Stimulated activated naive CD8-positive, alpha-beta T cell treated with anti-CD3 and anti-CD28 coated beads, Interleukin-15, amount 100 ng/mL, for 72 hours (primary cell): ENCODE measurements around the gene AUTS2.

Experiments
- ATAC-seq: fragments of 150-1000 bp; cut with Tn5 transposase; 2 replicates; pipeline ENCODE4 v1.10.0; 2021; ENCODE audit warnings: mild to moderate bottlenecking, moderate library complexity
- DNase-seq, 2 donors: peaks; one replicate each; pipeline ENCODE4 v3.0.0; 2021 to 2022
- H3K27ac Mint-ChIP-seq, 2 donors: one replicate each; pipeline ENCODE4 v1.8.0; 2022; ENCODE audit warnings: mild to moderate bottlenecking in 2 of 2, mixed read lengths in 2 of 2, moderate library complexity in 2 of 2
- H3K27me3 Mint-ChIP-seq: one replicate; pipeline ENCODE4 v1.8.0; 2022; ENCODE audit warnings: mixed read lengths
- H3K4me1 Mint-ChIP-seq: one replicate; pipeline ENCODE4 v1.8.0; 2022; ENCODE audit warnings: mild to moderate bottlenecking, mixed read lengths
- H3K4me3 Mint-ChIP-seq, 2 donors: one replicate each; pipeline ENCODE4 v1.8.0; 2022; ENCODE audit warnings: mild to moderate bottlenecking in 2 of 2, mixed read lengths in 2 of 2, moderate library complexity in 1 of 2
- H3K9me3 Mint-ChIP-seq, 2 donors: one replicate each; pipeline ENCODE4 v1.8.0; 2022; ENCODE audit warnings: mixed read lengths in 2 of 2

AUTS2 gene

DNA sequence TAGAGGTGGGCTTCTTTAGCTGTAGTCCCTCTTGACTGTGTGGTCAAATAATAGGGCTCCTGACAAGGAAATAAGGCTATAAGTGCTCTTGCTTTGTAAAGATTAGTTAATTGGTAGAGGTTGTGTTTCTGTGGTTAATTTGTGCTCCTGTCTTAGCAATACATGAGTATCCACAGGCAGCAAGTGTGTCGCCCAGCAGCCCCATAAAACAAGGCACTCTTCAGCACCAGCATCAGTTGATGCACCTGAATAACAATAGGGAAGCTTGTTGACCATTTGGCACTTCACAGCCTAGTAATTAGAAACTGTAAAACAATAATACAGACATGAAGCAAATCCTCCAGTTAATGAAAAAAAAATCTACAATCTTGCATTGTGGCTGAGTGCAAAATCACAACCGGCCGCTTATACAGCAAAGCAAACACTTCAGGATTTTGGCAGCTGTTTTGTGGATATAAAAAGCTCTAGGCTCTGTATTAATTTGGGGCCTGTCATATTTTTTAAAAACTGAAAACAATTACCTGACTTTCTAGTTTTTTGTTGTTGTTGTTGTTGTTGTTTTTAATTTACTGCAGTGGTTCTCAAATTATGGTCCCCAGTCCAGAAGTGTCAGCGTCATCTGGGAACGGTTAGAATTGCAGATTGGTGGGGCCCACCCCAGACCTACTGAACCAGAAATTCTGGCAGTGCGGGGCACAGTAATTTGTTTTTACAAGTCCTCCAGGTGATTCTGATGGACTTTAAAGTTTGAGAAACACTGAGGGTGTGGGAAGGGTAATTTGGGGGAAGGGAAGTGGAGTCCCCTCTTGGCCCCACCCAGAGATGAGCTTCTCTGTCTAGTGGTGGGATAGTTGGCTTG, 56.8 kb downstream of the AUTS2 start:
- ATAC-seq (no peak), DNase-seq (no peak)
- Mint-ChIP-seq H3K4me3 (no peak overlapping the region), H3K4me1 (no peaks in the 10 kb centered on the region), H3K9me3 (no peaks in the 10 kb centered on the region), H3K27ac (no peak overlapping the region), H3K27me3 (peaks cover 11% of the 10 kb centered on the region)

DNA sequence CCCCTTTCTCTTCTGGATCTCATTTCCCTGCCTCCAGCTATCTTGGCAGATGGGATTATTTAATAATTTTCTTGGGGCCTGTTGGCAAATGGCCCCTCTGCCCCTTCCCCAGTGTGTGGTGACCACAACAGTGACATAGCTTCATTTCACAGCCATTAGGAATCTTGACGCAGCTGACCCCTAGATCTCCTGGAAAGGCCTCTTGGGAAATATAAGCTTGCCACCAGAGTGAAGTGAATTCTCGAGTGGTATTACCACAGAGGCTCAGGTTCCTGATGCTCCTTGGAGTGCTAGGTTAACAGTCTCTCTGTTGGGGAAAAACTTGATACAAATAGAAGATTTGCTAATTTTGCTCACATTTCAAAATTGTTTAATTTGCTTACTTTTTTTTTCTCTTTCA, 57.8 kb downstream of the AUTS2 start:
- Mint-ChIP-seq H3K9me3 (no peaks in the 10 kb centered on the region), H3K4me1 (no peaks in the 10 kb centered on the region), H3K27me3 (peaks cover 11% of the 10 kb centered on the region), H3K4me3 (no peak overlapping the region), H3K27ac (no peak overlapping the region)
- ATAC-seq (no peak), DNase-seq (no peak)

DNA sequence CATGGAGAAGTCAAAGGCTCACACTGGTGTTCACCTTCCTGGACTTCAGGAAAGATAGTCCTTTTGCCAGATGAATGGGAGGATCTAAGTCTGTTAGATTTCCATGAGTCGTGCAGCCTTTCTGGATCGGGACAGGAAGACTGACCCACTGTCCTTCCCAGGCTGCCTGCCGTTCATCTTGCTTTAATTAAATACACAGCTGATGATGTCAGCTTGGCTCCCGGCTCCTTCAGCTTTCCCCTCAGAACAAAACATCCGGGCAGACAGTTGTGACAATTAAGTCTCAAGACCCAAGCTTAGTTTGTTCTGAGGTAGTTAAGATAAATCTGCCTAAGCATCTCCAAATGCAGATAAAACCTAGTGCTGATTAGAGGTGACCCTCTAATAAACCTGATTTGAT, 58.6 kb downstream of the AUTS2 start:
- Mint-ChIP-seq H3K9me3 (no peaks in the 10 kb centered on the region), H3K4me3 (no peak overlapping the region), H3K27me3 (peaks cover 11% of the 10 kb centered on the region), H3K4me1 (no peaks in the 10 kb centered on the region), H3K27ac (no peak overlapping the region)
- ATAC-seq: no peak
- DNase-seq: no peak

- H3K4me1 Mint-ChIP-seq: no peaks in the 10 kb centered on the region
- H3K4me3 Mint-ChIP-seq: no peak overlapping the region
- DNase-seq: no peak
- H3K27me3 Mint-ChIP-seq: peaks cover 11% of the 10 kb centered on the region
- ATAC-seq: no peak
- H3K27ac Mint-ChIP-seq: no peak overlapping the region
- no peaks in the 10 kb centered on the region for H3K9me3 Mint-ChIP-seq
Measured at GRCh38 chr7:69657331-69657730, 59.1 kb downstream of the AUTS2 start.

- no peak for ATAC-seq
- Mint-ChIP-seq H3K9me3 (no peaks in the 10 kb centered on the region), H3K27me3 (peaks cover 11% of the 10 kb centered on the region), H3K4me1 (no peaks in the 10 kb centered on the region), H3K4me3 (no peak overlapping the region), H3K27ac (no peak overlapping the region)
- DNase-seq: no peak
Measured at GRCh38 chr7:69657985-69658384, 59.7 kb downstream of the AUTS2 start.

- no peak overlapping the region for H3K27ac Mint-ChIP-seq
- no peaks in the 10 kb centered on the region for H3K4me1 Mint-ChIP-seq
- H3K27me3 Mint-ChIP-seq: no peaks in the 10 kb centered on the region
- H3K9me3 Mint-ChIP-seq: no peaks in the 10 kb centered on the region
- DNase-seq (no peak), ATAC-seq (no peak)
- H3K4me3 Mint-ChIP-seq: no peak overlapping the region
Measured at GRCh38 chr7:69659983-69660382, 61.7 kb downstream of the AUTS2 start.

DNA sequence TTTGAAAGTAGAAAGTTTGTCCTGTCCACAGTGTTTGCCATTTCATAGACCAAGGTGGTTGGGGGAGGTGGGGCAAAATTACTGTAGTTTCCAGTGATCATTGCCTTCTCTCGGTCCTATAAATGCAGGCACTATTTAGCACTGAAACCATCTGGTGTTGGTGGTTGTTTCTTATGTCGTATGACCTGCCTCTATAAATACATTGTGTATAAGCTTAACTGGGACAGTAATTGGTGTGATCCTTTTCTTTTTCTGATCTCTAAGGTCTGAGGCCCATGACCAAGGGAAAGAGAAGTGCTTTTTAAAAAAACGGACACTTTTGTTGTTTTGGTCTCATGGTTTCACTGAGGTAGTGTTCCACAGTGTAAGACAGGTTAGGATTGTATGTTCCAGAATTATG, 63.1 kb downstream of the AUTS2 start:
- H3K4me3 Mint-ChIP-seq: no peak overlapping the region
- no peak for DNase-seq
- no peak overlapping the region for H3K27ac Mint-ChIP-seq
- no peak for ATAC-seq
- H3K27me3 Mint-ChIP-seq: no peaks in the 10 kb centered on the region
- H3K9me3 Mint-ChIP-seq: no peaks in the 10 kb centered on the region
- no peaks in the 10 kb centered on the region for H3K4me1 Mint-ChIP-seq

DNA sequence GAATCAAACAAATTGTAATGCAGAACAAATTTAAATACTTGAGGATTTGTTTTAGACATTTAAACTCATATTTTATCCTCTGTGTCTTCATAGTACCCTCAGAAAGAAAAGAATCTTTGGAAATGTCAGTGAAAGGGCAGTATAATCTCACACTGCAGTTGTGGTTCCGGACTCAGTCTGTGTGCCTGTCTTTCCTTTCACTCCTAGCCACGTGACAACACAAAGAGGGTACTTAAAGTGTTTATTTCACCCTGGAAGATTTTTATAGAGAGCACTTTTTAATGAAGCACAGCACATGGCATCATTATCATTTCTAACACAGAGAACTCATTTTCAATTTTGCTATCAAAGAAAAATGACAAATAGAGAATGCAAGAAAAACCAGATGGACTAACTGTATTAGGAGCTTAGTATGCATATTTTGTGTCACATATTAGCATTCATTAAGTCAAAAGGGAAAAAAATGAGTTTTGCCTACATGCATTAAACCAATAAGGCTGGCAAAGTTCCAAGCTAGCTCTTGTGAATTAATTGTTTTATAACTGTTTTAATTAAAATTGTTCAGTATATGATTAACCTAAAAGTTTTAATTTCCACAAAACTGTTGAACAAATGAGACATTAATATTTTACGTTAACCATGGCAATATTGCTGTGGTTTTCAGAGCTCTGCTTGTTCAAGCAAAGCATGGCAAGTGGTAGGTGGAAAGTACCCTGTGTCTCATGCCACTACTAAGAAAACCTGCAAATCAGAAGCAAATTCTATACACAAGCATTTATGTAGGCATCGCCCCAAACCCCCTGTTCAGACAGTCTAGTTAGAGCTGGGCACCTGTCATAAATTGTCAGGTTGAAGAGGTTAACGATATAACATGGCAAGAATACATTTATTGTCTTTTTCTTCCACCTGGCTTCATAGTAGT, 65.9 kb downstream of the AUTS2 start:
- DNase-seq (no peak), ATAC-seq (no peak)
- no peak overlapping the region for H3K27ac Mint-ChIP-seq
- H3K9me3 Mint-ChIP-seq: peaks cover 0 to 5% of the 10 kb centered on the region in 2 donors
- no peaks in the 10 kb centered on the region for H3K27me3 Mint-ChIP-seq
- H3K4me1 Mint-ChIP-seq: no peaks in the 10 kb centered on the region
- H3K4me3 Mint-ChIP-seq: no peak overlapping the region

DNA sequence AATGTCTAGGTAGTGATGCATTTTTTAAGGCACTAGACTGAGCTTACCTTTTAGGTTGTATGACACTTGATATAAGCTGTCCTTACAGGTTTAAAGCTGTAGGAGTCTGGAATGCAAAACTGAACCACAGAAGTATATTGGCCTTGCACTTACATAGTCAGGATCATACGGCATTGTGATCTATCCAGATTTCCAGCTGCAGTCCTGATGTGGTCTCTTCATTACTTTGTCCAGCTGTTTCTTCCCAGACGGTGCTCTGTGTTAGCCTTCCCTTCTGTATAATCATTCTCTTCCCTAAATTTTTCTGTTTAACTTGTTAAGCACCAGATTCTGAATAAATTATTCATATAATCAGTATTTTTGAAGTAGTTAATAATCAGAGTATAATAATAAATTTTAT, 67.1 kb downstream of the AUTS2 start:
- peaks cover 0 to 5% of the 10 kb centered on the region in 2 donors for H3K9me3 Mint-ChIP-seq
- DNase-seq (no peak), ATAC-seq (no peak)
- H3K27ac Mint-ChIP-seq: no peak overlapping the region
- H3K27me3 Mint-ChIP-seq: no peaks in the 10 kb centered on the region
- H3K4me1 Mint-ChIP-seq: no peaks in the 10 kb centered on the region
- H3K4me3 Mint-ChIP-seq: no peak overlapping the region

DNA sequence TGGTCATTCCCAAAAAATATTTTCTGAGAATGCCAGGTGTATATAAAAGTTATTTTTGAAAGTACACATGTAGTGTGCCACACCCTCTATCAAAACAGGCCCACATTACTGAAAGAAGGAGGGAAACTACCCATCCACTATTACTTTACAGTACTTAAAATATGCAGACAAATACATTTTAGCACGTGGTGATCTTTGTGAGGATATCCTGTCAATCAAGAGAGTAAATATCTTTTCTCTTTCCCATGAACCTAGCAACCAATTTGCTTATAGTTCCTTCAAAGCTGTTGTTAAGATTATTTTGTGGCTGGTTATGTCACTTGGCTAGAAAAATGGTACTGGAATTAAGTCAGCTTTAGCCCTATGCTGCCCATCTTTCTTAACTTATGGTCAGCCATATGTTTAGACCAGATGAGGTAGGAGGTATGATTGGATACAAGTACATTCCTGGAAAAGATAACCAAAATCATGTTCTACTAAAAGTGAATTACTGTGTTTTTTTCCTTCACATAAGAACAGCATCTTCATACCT, 70.1 kb downstream of the AUTS2 start:
- ATAC-seq: no peak

DNA sequence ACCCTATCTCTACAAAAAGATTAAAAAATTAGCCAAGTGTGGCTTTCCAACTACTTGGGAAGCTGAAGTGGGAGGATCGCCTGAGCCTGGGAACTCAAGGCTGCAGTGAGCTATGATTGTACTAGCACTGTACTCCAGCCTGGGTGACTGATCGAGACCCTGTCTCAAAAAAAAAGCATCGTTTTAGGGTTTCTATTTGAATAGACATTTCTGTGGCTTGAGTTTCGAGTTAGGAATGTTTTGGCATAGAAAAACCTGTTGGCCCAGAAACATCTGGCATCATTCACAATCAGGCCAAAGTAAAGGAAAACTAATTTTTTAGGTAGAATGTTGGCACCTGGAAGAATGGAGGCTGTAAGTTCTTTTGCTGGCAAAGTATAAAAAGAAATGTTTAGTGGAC, 72.4 kb downstream of the AUTS2 start:
- no peak overlapping the region for H3K4me3 Mint-ChIP-seq
- no peak for DNase-seq
- peaks cover 0 to 5% of the 10 kb centered on the region in 2 donors for H3K9me3 Mint-ChIP-seq
- no peaks in the 10 kb centered on the region for H3K4me1 Mint-ChIP-seq
- H3K27me3 Mint-ChIP-seq: peaks cover 8% of the 10 kb centered on the region
- no peak overlapping the region for H3K27ac Mint-ChIP-seq
- ATAC-seq: no peak

More for the DNA sequence above, 70.1 kb downstream of the AUTS2 start:
- Mint-ChIP-seq H3K27me3 (peaks cover 8% of the 10 kb centered on the region), H3K4me1 (no peaks in the 10 kb centered on the region), H3K9me3 (peaks cover 0 to 5% of the 10 kb centered on the region in 2 donors), H3K4me3 (no peak overlapping the region), H3K27ac (no peak overlapping the region)
- no peak for DNase-seq

- Mint-ChIP-seq H3K9me3 (no peaks in the 10 kb centered on the region), H3K27me3 (peaks cover 18% of the 10 kb centered on the region)
- no peak for ATAC-seq
Measured at GRCh38 chr7:69673074-69673473, 74.8 kb downstream of the AUTS2 start.

DNA sequence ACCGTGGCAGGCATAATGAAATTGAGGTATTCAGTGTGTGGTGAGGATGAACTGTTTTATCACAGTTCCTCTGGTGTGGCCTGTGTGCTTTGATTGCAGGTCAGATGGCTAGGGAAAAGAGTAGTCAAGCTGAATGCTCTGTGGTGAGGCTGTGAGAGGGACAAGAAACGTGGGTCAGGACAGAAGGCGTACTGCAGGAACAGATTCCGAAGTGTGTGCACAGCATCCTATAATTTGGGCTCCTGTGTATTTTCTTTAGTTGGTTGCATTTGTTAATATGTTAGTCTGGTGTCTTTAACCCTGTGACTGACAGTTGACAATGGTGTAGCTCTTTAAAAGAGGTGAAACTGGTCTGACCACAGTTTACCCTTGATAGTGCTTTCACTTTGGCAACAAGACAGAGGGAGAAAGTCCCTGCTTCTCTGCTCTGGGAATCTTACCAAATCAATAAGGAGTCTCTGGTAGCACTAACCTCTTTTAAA, 76.5 kb downstream of the AUTS2 start:
- no peak for ATAC-seq
- peaks cover 18% of the 10 kb centered on the region for H3K27me3 Mint-ChIP-seq
- H3K4me1 Mint-ChIP-seq: no peaks in the 10 kb centered on the region

More at GRCh38 chr7:69673074-69673473, 74.8 kb downstream of the AUTS2 start:
- H3K27ac Mint-ChIP-seq: no peak overlapping the region
- no peak for DNase-seq
- no peak overlapping the region for H3K4me3 Mint-ChIP-seq
- H3K4me1 Mint-ChIP-seq: no peaks in the 10 kb centered on the region

DNA sequence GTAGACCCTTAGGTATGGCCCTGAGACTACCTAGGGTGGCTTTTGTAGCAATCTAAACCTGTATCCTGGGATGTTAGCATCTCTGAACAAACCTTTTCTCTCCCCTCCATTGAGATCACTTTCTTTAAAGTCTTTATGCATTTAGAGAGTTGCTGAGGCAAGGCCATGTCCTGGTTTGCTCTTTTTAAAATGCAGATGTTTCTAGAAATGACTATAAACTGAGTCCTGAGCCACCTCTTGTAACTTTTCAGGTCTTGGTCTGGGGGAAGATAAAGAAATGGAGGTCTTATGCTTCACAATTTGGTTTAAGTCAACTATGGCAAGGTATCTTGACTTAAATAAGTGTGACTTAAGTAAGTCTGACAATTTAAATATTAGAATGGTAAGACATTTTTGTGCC, 78.0 kb downstream of the AUTS2 start:
- Mint-ChIP-seq H3K4me1 (no peaks in the 10 kb centered on the region), H3K9me3 (no peaks in the 10 kb centered on the region), H3K4me3 (no peak overlapping the region), H3K27ac (no peak overlapping the region), H3K27me3 (peaks cover 13% of the 10 kb centered on the region)
- no peak for ATAC-seq
- no peak for DNase-seq

More for the DNA sequence above, 76.5 kb downstream of the AUTS2 start:
- no peak for DNase-seq
- Mint-ChIP-seq H3K27ac (no peak overlapping the region), H3K4me3 (no peak overlapping the region), H3K9me3 (no peaks in the 10 kb centered on the region)

DNA sequence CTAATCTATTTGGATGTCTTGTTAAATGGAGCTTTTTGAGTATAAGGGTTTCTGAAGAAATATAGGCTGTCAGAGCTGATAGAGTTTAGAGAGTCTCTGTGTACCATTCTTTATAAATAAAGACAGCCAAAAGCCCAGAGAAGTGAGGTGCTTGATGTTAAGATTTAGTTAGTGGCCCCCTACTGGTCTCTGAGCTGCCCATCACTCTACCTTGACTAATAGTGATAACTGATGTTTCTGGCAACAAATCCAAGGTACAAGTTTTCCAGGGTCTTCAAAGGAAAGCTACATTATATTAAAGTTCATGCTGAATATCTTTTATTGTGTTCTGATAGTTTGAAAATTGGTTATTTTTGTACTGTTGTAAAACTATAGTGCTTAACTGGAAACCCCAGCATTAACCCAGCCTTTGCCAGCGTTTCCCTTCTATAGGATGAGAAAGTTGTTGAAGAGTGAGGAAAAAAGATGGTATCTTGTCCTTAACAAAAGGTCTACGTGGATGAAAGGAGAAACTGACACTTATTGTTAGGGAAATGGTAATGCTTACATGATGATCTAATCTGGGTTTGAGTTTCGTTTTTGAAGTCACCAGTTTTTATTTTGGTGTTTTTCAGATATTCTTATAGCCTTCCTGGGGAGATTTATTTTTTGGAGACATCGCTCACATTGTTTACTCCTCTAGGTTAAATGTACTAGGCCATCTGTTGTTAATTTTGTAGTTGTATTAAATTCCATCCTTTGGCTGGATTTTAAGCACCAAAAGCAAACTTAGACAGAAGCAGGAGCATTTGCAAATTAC, 79.0 kb downstream of the AUTS2 start:
- ATAC-seq (no peak), DNase-seq (no peak)
- Mint-ChIP-seq H3K9me3 (no peaks in the 10 kb centered on the region), H3K4me1 (no peaks in the 10 kb centered on the region), H3K27ac (no peak overlapping the region), H3K27me3 (peaks cover 10% of the 10 kb centered on the region), H3K4me3 (no peak overlapping the region)
